Measurements from ENCODE around the gene RSF1.
"Not testable (repeated sequence)": the region's sequence is repeated elsewhere in the genome, so short reads cannot be mapped to it uniquely, and the experiment has no call there.

- TF ChIP-seq POLR2A (IDR thresholded peaks at IDR 0.05; ENCODE audit: low read length); GATA1 (IDR thresholded peaks at IDR 0.05; ENCODE audit: low read depth, low read length): not testable (repeated sequence)
These were observed 1.6 kb upstream of the RSF1 start for GRCh38 chr11:77822126-77822525.

Measured in erythroblast (primary cell).